Neuronal stem cell (in vitro differentiated cells): ENCODE results near the gene MYL5.
A peak's percentile ranks its signal among the peaks of the same experiment; 100 is the strongest.

Experiments
- DNase-seq: peaks from one replicate; pipeline ENCODE4 v3.0.0-alpha.2; 2013; ENCODE audit warnings: low spot score
- H2AFZ ChIP-seq: one replicate; pipeline ENCODE4 v1.6.1; 2013; ENCODE audit warnings: mild to moderate bottlenecking, low read length, inconsistent platforms
- H2AK5ac ChIP-seq: 2 replicates; pipeline ENCODE4 v1.6.1; 2013; ENCODE audit warnings: low read depth, mild to moderate bottlenecking, inconsistent platforms, low read length, moderate library complexity, mixed read lengths
- H2BK120ac ChIP-seq: 2 replicates; pipeline ENCODE4 v1.6.1; 2013; ENCODE audit warnings: low read depth, mild to moderate bottlenecking, inconsistent platforms, low read length, moderate library complexity, mixed read lengths
- H2BK12ac ChIP-seq: one replicate; pipeline ENCODE4 v1.6.1; 2013; ENCODE audit warnings: low read length, inconsistent platforms
- H2BK15ac ChIP-seq: 2 replicates; pipeline ENCODE4 v1.6.1; 2013; ENCODE audit warnings: mild to moderate bottlenecking, low read length, inconsistent platforms, mixed read lengths
- H2BK5ac ChIP-seq: one replicate; pipeline ENCODE4 v1.6.1; 2013; ENCODE audit warnings: inconsistent platforms, mild to moderate bottlenecking, low read length, moderate library complexity
- H3K14ac ChIP-seq: one replicate; pipeline ENCODE4 v1.6.1; 2013; ENCODE audit warnings: low read length, inconsistent platforms
- H3K18ac ChIP-seq: 2 replicates; pipeline ENCODE4 v1.6.1; 2013; ENCODE audit warnings: low read length, inconsistent platforms
- H3K23ac ChIP-seq: 2 replicates; pipeline ENCODE4 v1.6.1; 2013; ENCODE audit warnings: low read depth, mild to moderate bottlenecking, mixed read lengths, low read length, inconsistent platforms; ENCODE audit not compliant: poor library complexity
- H3K27ac ChIP-seq: replicated peaks from 3 replicates; pipeline ENCODE4 v1.5.1; 2013; ENCODE audit warnings: low read length, inconsistent platforms
- H3K27me3 ChIP-seq, 3 experiments: 2 replicates each; pipeline ENCODE4 v1.6.1; 2013; ENCODE audit warnings: low read length in 3 of 3, mild to moderate bottlenecking in 2 of 3, inconsistent platforms in 1 of 3, low read depth in 1 of 3, mixed read lengths in 1 of 3, moderate library complexity in 1 of 3; ENCODE audit not compliant: control insufficient read depth in 3 of 3, insufficient read depth in 3 of 3
- H3K36me3 ChIP-seq, 2 donors: replicated peaks in 1 of 2; 2 replicates each; pipeline ENCODE4 v1.6.1; 2013; ENCODE audit warnings: low read length in 2 of 2; ENCODE audit not compliant: control insufficient read depth in 2 of 2, insufficient read depth in 2 of 2
- H3K4ac ChIP-seq: 2 replicates; pipeline ENCODE4 v1.6.1; 2013; ENCODE audit warnings: inconsistent platforms, mild to moderate bottlenecking, low read length, moderate library complexity
- H3K4me1 ChIP-seq, 2 donors: 1 replicate in 1 of 2; 2 replicates in 1 of 2; pipeline ENCODE4 v1.6.1; 2013; ENCODE audit warnings: low read length in 2 of 2, low read depth in 1 of 2; ENCODE audit not compliant: control insufficient read depth in 2 of 2, insufficient read depth in 1 of 2
- H3K4me2 ChIP-seq: one replicate; pipeline ENCODE4 v1.6.1; 2013; ENCODE audit warnings: mild to moderate bottlenecking, low read length, inconsistent platforms; ENCODE audit not compliant: insufficient read depth, poor library complexity, severe bottlenecking
- H3K4me3 ChIP-seq, 2 donors: 2 replicates each; pipeline ENCODE4 v1.5.1; 2013; ENCODE audit warnings: low read length in 2 of 2, mild to moderate bottlenecking in 2 of 2, inconsistent platforms in 1 of 2, moderate library complexity in 1 of 2
- H3K79me1 ChIP-seq: one replicate; pipeline ENCODE4 v1.6.1; 2013; ENCODE audit warnings: low read depth, mild to moderate bottlenecking, inconsistent platforms, low read length, moderate library complexity
- H3K9ac ChIP-seq: one replicate; pipeline ENCODE4 v1.6.1; 2013; ENCODE audit warnings: mild to moderate bottlenecking, low read depth, low read length, inconsistent platforms; ENCODE audit not compliant: poor library complexity
- H3K9me3 ChIP-seq, 2 donors: replicated peaks in 1 of 2; 2 replicates each; pipeline versions ENCODE3 to v1.6.1; 2013; ENCODE audit warnings: low read length in 2 of 2, mild to moderate bottlenecking in 2 of 2, inconsistent platforms in 1 of 2, low read depth in 1 of 2, mixed read lengths in 1 of 2, moderate library complexity in 1 of 2; ENCODE audit not compliant: control insufficient read depth in 2 of 2, insufficient read depth in 1 of 2
- H4K8ac ChIP-seq: one replicate; pipeline ENCODE4 v1.6.1; 2013; ENCODE audit warnings: low read depth, mild to moderate bottlenecking, inconsistent platforms, low read length, moderate library complexity
- H4K91ac ChIP-seq: one replicate; pipeline ENCODE4 v1.6.1; 2013; ENCODE audit warnings: low read length, low read depth, mild to moderate bottlenecking, inconsistent platforms; ENCODE audit not compliant: poor library complexity
- WGBS, 2 donors: extraction: QIAGEN DNeasy Blood & Tissue Kit; methylation state at CpG; one replicate each; pipeline ENCODE4 v1.1.7; 2013; ENCODE audit warnings: missing lambda C conversion rate in 2 of 2, mixed read lengths in 1 of 2; ENCODE audit not compliant: insufficient read length in 2 of 2, insufficient replicate concordance in 1 of 2; ENCODE audit errors: extremely low coverage in 2 of 2; 5-methylcytosine and 5-hydroxymethylcytosine counted together

Gene MYL5

DNA sequence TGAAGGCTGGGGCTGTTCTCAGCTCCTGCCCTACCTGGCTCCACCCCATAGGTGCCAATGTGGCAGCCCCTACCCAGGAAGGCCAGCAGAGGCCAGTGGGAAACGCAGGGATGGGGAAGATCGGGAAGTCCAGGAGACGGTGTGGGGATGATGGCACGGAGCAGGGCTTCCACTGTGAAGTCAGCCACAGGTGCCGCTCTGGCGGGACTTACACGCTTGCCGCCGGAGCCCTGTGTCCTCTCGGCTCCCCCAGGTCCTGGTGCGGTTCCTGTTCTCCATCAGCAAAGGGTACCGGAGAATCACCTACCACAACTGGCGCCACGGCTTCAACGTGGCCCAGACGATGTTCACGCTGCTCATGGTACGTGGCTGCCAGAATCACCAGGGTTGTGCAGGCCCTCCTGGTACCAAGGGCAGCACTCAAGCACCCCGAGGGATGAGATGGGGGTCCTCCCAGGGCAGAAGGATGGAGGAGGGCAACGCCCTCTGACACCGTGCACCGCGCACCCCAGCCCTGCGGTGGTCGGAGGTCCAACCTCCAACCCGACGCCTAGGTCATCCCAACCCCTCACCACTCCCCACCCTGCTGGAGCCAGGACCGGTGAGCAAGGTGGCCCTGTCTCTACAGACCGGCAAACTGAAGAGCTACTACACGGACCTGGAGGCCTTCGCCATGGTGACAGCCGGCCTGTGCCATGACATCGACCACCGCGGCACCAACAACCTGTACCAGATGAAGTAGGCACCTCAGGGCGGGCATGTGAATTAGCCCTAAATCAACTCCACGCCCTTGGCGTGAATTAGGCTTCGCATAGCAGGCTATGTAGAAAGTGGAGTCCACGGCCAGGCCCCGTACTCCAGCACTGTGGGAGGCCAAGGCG, 12.2 kb upstream of the MYL5 start:
- H3K27me3 ChIP-seq = peaks cover 0 to 19% (median 0%) of the 10 kb centered on the region in 3 experiments
- no peak for DNase-seq
- H3K4me1 ChIP-seq = peaks cover 0 to 6% of the 10 kb centered on the region in 2 donors
- H3K27ac ChIP-seq = no peak overlapping the region
- H3K4ac ChIP-seq = no peak overlapping the region
- H2BK5ac ChIP-seq = peak overlapping the region; percentile 53
- peak overlapping the region; percentile 27 for H2BK15ac ChIP-seq
- peaks cover 0 to 8% of the 10 kb centered on the region in 2 donors for H3K36me3 ChIP-seq
- H4K91ac ChIP-seq = no peak overlapping the region
- H2AK5ac ChIP-seq = peak overlapping the region; percentile 63
- no peak overlapping the region for H3K9ac ChIP-seq
- peaks cover 2% of the 10 kb centered on the region for H3K79me1 ChIP-seq
- H4K8ac ChIP-seq = peak overlapping the region; percentile 65
- no peak overlapping the region for H3K14ac ChIP-seq
- WGBS, 2 donors = no CpG with 5 or more reads among the region's 42 CpGs
- no peak overlapping the region for H2AFZ ChIP-seq
- no peak overlapping the region for H2BK120ac ChIP-seq
- no peak overlapping the region for H3K4me3 ChIP-seq
- no peak overlapping the region for H3K23ac ChIP-seq
- H3K9me3 ChIP-seq = peaks cover 0 to 7% of the 10 kb centered on the region in 2 donors
- H3K18ac ChIP-seq = peak overlapping the region; percentile 28
- peak overlapping the region; percentile 10 for H2BK12ac ChIP-seq
- no peak overlapping the region for H3K4me2 ChIP-seq

DNA sequence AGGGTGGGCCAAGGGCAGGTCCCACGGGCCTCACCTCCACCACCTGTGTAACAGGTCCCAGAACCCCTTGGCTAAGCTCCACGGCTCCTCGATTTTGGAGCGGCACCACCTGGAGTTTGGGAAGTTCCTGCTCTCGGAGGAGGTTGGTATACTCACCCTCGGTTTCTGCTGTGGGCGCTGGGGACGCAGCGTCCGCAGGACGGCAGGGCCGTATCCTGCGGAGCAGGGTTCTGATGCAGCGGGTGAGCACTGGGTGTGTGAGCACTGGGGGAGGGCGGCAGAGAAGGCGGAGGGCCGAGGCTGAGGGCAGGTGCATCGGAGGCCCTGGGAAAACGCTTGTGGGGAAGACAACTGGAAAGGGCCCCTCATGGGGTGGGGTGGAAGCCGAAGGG, 11.3 kb upstream of the MYL5 start:
- peak overlapping the region; percentile 5 for H2BK120ac ChIP-seq
- H2AK5ac ChIP-seq = peak overlapping the region; percentile 98
- peak overlapping the region; percentile 44 for H3K23ac ChIP-seq
- no CpG with 5 or more reads among the region's 20 CpGs for WGBS, 2 donors
- peaks cover 0 to 7% of the 10 kb centered on the region in 2 donors for H3K9me3 ChIP-seq
- H3K4me2 ChIP-seq = peak overlapping the region; percentile 67
- no peak overlapping the region for H3K4ac ChIP-seq
- peak overlapping the region; percentile 85 for H3K18ac ChIP-seq
- H2AFZ ChIP-seq = peak overlapping the region; percentile 92
- H2BK15ac ChIP-seq = peak overlapping the region; percentile 21
- peak overlapping the region in 1 of 2 donors; percentile 85 for H3K4me3 ChIP-seq
- peaks cover 0 to 8% of the 10 kb centered on the region in 2 donors for H3K36me3 ChIP-seq
- no peak overlapping the region for H3K27ac ChIP-seq
- peak overlapping the region; percentile 73 for H2BK12ac ChIP-seq
- peak overlapping the region; percentile 88 for H3K9ac ChIP-seq
- no peak for DNase-seq
- peak overlapping the region; percentile 75 for H2BK5ac ChIP-seq
- H4K8ac ChIP-seq = no peak overlapping the region
- H3K14ac ChIP-seq = no peak overlapping the region
- H3K4me1 ChIP-seq = peaks cover 0 to 6% of the 10 kb centered on the region in 2 donors
- H4K91ac ChIP-seq = no peak overlapping the region
- H3K79me1 ChIP-seq = peaks cover 2% of the 10 kb centered on the region
- H3K27me3 ChIP-seq = peaks cover 0 to 19% (median 0%) of the 10 kb centered on the region in 3 experiments

DNA sequence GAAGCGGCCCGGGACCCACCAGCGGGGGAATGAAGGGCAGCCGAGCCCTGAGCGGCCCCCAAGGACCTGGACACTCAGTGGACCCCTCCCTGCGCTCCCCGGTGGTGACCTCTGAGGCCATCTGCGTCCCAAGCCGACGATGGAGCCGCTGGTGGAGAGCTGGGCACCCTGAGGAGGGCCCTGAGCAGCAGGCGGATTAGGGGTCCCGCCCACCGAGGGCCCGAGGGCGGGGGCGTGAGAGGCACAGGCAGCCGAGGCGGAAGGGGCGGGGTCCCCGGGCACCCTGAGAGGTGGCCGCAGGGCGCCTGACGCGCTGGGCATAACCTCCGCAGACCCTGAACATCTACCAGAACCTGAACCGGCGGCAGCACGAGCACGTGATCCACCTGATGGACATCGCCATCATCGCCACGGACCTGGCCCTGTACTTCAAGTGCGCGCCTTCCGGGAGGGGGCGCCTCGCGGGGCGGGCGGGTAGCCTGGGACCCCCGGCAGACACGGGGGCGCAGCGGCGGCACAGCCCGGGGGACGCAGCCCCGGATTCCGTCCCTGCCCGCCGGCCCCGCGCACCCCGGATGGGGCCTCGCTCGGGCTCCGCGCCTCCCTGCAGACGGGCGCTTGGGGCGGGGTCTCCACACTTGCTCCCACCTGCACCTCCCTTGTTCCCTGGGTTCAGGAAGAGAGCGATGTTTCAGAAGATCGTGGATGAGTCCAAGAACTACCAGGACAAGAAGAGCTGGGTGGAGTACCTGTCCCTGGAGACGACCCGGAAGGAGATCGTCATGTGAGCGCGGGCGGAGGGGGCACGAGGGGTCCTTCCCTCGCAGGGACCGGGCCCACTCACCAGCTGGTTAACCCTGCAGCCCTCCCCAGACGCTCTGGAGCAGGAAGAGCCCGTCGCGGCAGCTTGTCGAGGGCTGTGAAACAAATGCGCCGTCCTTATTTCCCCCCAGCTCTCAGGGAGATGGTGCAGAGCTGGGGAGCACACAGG, 10.6 kb upstream of the MYL5 start:
- peak overlapping the region; percentile 22 for H3K27ac ChIP-seq
- no peak for DNase-seq

More for the DNA sequence above, 10.6 kb upstream of the MYL5 start:
- peak overlapping the region; percentile 92 for H2AFZ ChIP-seq
- peaks cover 0 to 8% of the 10 kb centered on the region in 2 donors for H3K36me3 ChIP-seq
- H4K8ac ChIP-seq = no peak overlapping the region
- H3K79me1 ChIP-seq = peaks cover 2% of the 10 kb centered on the region
- peak overlapping the region; percentile 88 for H3K9ac ChIP-seq
- WGBS, 2 donors = no CpG with 5 or more reads among the region's 80 CpGs
- peak overlapping the region; percentile 21 for H2BK15ac ChIP-seq
- H3K4me2 ChIP-seq = peak overlapping the region; percentile 67
- H2BK12ac ChIP-seq = no peak overlapping the region
- H3K4me3 ChIP-seq = peak overlapping the region; percentile 38 to 85
- peak overlapping the region; percentile 75 for H2BK5ac ChIP-seq
- peak overlapping the region; percentile 95 for H3K18ac ChIP-seq
- H2AK5ac ChIP-seq = peak overlapping the region; percentile 98
- H4K91ac ChIP-seq = no peak overlapping the region
- peaks cover 0 to 6% of the 10 kb centered on the region in 2 donors for H3K4me1 ChIP-seq
- peak overlapping the region; percentile 5 for H2BK120ac ChIP-seq
- no peak overlapping the region for H3K4ac ChIP-seq
- H3K23ac ChIP-seq = peak overlapping the region; percentile 44
- H3K9me3 ChIP-seq = peaks cover 0 to 7% of the 10 kb centered on the region in 2 donors
- peak overlapping the region; percentile 56 for H3K14ac ChIP-seq
- H3K27me3 ChIP-seq = peaks cover 0 to 19% (median 0%) of the 10 kb centered on the region in 3 experiments
